H1 (cell line): ENCODE measurements around the gene PXDC1. TPM values are rescaled to one million over a fixed set of nuclear protein-coding genes. Genes with fewer than 3 reads are reported as not detected.

ENCODE experiments used
- ASH2L ChIP-seq: fragments of 200-600, 300-600 bp; sonication (generic); IDR thresholded peaks from one replicate; pipeline ENCODE4 v1.7.1; 2017; ENCODE audit warnings: low read length
- ATF3 ChIP-seq: IDR thresholded peaks from 2 replicates; pipeline ENCODE4 v1.6.1; 2011; ENCODE audit warnings: low read depth, mild to moderate bottlenecking, low read length; ENCODE audit not compliant: insufficient read depth
- CHD7 ChIP-seq: fragments of 300-600 bp; sonication (generic); IDR thresholded peaks from 2 replicates; pipeline ENCODE4 v1.7.1; 2012; ENCODE audit warnings: low read length, moderate library complexity, mild to moderate bottlenecking, inconsistent platforms; ENCODE audit not compliant: insufficient replicate concordance
- HDAC6 ChIP-seq: IDR thresholded peaks from one replicate; pipeline ENCODE4 v1.7.1; 2012; ENCODE audit warnings: low read depth, mild to moderate bottlenecking, inconsistent platforms, low read length, moderate library complexity
- JUN ChIP-seq: IDR thresholded peaks from 2 replicates; pipeline ENCODE4 v1.6.1; 2011; ENCODE audit warnings: low read depth, mild to moderate bottlenecking, improper control_type of control experiment, low read length
- MAFK ChIP-seq: IDR thresholded peaks from 2 replicates; pipeline ENCODE4 v1.6.1; 2012; ENCODE audit warnings: low read depth, mild to moderate bottlenecking, improper control_type of control experiment, low read length
- POLR2AphosphoS5 ChIP-seq: IDR thresholded peaks from 2 replicates; pipeline ENCODE4 v1.6.1; 2011; ENCODE audit warnings: low read depth, low read length
- RXRA ChIP-seq: IDR thresholded peaks from 2 replicates; pipeline ENCODE4 v1.6.1; 2011; ENCODE audit warnings: low read depth, mild to moderate bottlenecking, low read length, moderate library complexity; ENCODE audit not compliant: insufficient read depth
- SP2 ChIP-seq: IDR thresholded peaks from 2 replicates; pipeline ENCODE4 v1.6.1; 2012; ENCODE audit warnings: mild to moderate bottlenecking, low read length, inconsistent platforms
- TAF7 ChIP-seq: optimal IDR thresholded peaks from 2 replicates; pipeline ENCODE3; 2011; ENCODE audit warnings: low read depth, mild to moderate bottlenecking, inconsistent platforms, low read length, moderate library complexity, borderline replicate concordance
- TCF12 ChIP-seq: IDR thresholded peaks from 2 replicates; pipeline ENCODE4 v1.6.1; 2011; ENCODE audit warnings: low read depth, mild to moderate bottlenecking, low read length
- TEAD4 ChIP-seq: IDR thresholded peaks from 2 replicates; pipeline ENCODE4 v1.6.1; 2012; ENCODE audit warnings: low read depth, low read length, inconsistent platforms, mixed read lengths
- YY1 ChIP-seq: IDR thresholded peaks from 2 replicates; pipeline ENCODE4 v1.6.1; 2011; ENCODE audit warnings: low read depth, mild to moderate bottlenecking, low read length
- polyA plus RNA-seq, 7 experiments: library from polyadenylated mRNA; depleted of rRNA in 3 of 7; stranded (reverse) in 5 of 7; unstranded in 2 of 7; fragments of >200 nt in 5 of 7; fragments of 200-250 nt in 2 of 7; gene quantifications; 1 replicate in 5 of 7; 2 replicates in 1 of 7; 4 replicates in 1 of 7; pipeline versions ENCODE4 v1.2.1 to v1.2.3, GENCODE V29; 2011 to 2013; ENCODE audit warnings: missing spikeins in 2 of 7, mixed read lengths in 2 of 7
- total RNA-seq: library from RNA; stranded (reverse); fragmentation: NEBNext Ultra II Directional; extraction: Animal tissue kit (Norgen Biotek cat#: 25700); gene quantifications from 2 replicates; pipeline ENCODE4 v1.2.1, GENCODE V29; 2021

The PXDC1 gene
- total and polyA plus RNA-seq, 2 of the 8 experiments (the other 6 are each of a cell fraction or from before 2014, with no cell fraction given), result 1.7 to 2.0 TPM

GRCh38 chr6:3690506-3690905, 61.0 kb downstream of the PXDC1 start (continued):
- no peak for TF ChIP-seq CHD7
- TF ChIP-seq TCF12, result no peak
- TF ChIP-seq TAF7, result no peak
- TF ChIP-seq TEAD4, result no peak
- TF ChIP-seq HDAC6, result no peak
- no peak for TF ChIP-seq JUN
- no peak for TF ChIP-seq SP2
- no peak for TF ChIP-seq RXRA
- no peak for TF ChIP-seq MAFK
- TF ChIP-seq ATF3, result no peak
- no peak for TF ChIP-seq YY1
- TF ChIP-seq ASH2L, result no peak
- TF ChIP-seq POLR2AphosphoS5, result no peak
